Inferior parietal cortex (tissue), 1 donor: ENCODE measurements around the gene CPT1A.

Experiments used
- DNase-seq: peaks from one replicate; pipeline ENCODE4 v3.0.0-alpha.2; 2016; ENCODE audit errors: extremely low spot score

Gene CPT1A

DNA sequence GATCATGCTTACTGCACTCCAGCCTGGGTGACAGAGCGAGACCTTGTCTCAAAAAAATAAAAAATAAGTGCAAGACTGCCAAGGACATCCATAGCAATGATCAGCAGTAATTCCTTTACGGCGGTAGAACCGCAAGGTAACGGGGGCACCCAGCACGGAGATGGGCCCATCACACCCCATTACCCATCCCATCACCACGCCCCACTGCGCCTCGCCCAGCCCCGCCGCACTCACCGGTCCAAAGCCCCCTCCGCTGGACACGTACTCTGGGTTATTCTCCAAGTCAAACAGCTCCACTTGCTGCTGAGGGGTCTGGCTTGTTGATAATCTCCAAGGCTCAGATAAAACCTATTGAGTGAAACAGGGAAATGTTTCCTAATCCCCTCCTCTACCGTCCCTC, 81.7 kb downstream of the CPT1A start:
- no peak for DNase-seq

DNA sequence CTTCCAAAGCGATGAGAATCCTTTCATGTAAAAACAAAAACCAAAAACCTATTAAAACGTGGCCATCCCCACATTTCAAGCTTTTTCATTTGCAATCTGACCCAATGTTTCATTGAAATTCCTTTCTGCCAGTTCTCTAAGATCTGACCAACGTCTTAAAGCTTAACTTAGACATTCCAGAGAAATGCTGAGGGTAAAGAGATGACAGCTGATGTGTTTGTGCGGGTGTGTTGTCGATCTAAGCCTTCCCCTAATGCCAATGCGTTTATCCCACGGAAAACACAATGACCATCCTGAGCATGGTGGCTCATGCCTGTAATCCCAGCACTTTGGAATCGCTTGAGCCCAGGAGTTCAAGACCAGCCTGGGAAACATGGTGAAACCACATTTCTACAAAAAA, 84.0 kb downstream of the CPT1A start:
- DNase-seq = no peak

- DNase-seq = no peak
Measured at GRCh38 chr11:68756171-68756766, 85.4 kb downstream of the CPT1A start.

DNA sequence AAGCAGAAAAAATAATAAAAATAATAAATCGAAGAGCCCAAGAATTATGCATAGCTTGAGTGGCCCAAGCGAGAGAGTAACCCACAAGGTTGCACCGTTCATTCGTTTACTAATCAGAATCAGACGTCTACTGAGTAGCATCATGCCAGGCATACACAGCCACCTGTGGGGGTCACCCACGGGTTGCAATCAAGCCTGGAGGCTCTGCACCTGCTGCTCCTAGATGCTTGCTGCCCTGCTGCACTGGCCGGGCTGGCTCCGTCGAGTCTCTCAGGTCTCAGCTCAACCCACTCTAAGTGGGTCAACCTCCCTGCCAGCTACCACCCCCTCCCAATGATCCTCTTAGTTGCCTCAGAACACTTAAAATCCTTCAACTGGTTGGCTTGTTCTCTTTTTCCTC, 88.4 kb downstream of the CPT1A start:
- no peak for DNase-seq

DNA sequence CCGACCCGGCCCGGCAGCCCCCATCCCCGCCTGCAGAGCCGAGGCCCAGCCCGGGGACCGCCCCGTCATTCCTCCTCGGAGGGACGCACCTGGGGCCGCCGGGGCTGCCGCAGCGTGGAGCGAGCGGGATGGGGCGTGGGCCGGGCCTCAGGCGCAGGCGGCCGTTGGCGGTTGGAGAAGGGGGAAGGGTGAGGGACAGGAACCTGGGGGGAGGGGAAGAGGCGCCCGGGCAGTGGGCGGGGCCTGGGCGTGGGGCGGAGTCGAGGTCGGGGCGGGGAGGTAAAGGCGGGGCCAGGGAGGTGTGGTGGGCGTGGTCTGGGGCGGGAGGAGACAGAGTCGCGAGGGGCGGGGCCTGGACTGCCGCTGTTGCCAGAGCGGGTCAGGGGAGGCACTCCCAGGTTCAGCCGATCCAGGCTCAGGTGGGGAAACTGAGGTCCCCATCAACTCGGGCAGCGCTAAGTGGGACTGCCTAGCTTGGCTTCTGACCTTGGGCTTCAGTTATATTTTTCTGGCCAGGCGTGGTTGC, 90.3 kb downstream of the CPT1A start, which contains the start of gene TESMIN:
Gene TESMIN (minus strand): TSS at position 190 of the 526 bp plus-strand sequence. CDS start 860 bp downstream, outside the sequence.
- DNase-seq = no peak

DNA sequence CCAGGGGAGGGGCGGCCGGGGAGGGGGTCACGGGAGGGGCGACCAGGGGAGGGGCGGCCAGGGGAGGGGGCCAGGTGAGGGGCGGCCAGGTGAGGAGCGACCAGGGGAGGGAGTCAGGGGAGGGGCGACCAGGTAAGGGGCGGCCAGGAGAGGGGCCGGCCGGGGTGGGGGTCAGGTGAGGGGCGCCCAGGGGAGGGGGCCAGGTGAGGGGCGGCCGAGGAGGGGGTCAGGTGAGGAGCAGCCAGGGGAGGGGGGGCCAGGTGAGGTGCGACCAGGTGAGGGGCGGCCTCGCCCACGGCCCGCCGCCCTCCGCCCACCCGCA, 90.8 kb downstream of the CPT1A start:
- no peak for DNase-seq

GRCh38 chr11:68750195-68751003, 91.3 kb downstream of the CPT1A start:
- DNase-seq = no peak

DNA sequence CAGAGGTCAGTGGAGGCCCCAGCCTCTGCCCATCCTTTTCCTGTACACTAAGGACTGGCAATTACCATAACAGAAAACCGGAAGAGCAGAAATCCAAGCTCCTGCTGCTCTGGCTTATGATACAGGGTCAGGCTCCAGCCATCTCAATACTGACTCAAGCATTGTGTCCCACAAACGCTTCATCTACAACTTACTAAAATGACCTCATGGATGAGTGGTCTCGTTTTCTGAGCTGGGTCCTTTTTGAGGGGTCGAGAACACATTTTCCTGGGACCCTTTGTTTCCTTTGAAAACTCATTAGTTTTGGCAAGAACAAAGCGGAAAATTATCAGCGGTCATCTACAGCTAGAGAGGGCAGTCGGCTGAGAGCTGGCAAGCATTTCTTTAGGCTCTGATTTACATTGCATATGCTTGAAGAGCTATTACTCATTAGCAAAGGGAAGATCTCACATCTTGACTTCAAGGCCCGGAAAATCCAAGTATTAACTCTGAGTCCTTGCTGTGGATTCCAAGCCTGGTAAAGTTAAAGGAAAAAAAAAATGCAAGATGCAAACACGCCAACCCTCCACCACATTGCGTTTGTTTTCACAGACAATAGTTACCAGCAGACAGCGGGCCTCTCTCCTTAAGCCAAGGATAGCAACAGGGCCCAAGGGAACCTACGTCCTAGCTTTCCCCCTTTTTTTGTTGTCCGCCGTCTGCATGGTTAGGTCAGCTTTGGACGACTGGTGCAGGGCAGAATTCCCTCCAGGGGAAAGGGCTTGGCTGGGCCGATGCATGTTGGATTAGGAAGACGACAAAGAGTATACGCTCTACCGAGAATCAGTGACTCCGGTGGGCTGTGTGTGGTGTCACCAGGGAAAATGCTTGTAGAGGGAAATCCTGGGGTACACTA, 92.2 kb downstream of the CPT1A start:
- DNase-seq = no peak

DNA sequence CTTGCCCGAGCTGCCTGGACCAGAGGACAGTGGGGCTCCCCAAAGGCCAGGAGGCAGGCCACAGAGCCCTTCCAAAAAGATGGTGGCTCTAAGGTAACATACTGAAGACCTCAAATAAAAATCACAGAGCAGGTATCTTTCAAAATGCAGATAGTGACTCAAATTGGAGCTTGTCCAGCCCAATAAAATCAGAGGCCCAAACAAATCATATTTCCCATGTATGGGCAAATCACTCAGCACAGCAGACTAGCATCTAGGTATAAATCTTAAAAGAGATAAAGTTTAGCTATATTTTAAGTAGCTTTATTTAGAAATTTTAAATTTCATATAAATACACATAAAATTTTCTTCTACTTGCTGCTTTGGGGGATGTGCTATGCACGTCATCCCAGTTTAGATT, 93.7 kb downstream of the CPT1A start:
- no peak for DNase-seq

- no peak for DNase-seq
Measured at GRCh38 chr11:68743539-68743938, 98.2 kb downstream of the CPT1A start.

- no peak for DNase-seq
Measured at GRCh38 chr11:68741463-68741862, 100.3 kb downstream of the CPT1A start.

- no peak for DNase-seq
Measured at GRCh38 chr11:68735646-68736045, 106.1 kb downstream of the CPT1A start.

DNA sequence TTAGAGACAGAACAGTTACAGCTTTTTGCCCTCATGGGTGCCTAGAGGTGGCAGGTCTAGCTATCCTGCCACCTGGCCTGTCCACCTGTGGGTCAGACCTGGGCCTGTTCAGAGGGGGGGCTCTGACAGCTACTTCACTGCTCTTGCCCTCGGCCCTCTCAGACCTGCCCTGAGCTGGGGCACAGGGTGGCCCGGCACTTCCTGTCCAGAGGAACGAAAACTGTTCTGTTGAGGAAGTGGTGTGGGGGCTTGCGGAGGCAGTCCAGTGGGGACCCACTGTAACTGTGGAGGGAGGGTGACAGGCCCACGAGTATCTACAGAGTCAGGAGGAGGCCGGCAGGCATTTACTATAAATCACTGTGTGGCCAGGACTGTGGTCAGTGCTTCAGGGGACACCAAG, 106.6 kb downstream of the CPT1A start:
- no peak for DNase-seq

DNA sequence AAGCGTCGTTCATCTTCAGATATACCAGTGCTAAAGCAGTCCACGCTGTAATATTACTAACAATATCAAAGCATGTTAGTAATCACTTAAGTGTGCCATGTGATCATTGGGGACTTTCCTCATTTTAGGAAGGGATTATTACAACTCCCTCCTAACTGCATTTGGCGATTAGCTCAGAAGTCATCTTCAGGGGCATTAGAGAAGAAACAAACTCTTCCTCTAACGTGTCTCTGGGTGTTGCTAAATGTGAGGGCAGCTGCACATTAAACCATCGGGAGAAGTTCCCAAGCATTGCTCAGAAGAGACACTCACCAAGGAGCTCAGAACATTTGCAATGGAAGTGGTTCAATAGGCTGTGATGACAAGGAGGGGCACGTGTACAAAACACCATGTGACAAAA, 107.6 kb downstream of the CPT1A start:
- DNase-seq = no peak

DNA sequence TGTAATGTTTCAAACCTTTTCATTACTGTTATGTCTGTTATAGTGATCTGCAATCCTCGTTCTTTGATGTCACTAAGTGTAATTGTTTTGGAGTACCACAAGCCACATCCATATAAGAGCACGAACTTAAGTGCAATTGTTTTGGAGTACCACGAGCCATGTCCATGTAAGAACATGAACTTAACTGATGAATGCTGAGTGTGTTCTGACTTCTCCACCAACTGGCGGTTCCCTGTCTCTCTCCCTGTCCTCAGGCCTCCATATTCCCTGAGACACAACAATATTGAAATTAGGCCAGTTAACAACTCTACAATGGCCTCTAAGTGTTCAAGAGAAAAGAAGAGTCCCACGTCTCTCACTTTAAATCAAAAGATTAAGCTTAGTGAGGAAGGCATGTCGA, 113.9 kb downstream of the CPT1A start:
- no peak for DNase-seq

- no peak for DNase-seq
Measured at GRCh38 chr11:68724293-68724692, 117.4 kb downstream of the CPT1A start.

DNA sequence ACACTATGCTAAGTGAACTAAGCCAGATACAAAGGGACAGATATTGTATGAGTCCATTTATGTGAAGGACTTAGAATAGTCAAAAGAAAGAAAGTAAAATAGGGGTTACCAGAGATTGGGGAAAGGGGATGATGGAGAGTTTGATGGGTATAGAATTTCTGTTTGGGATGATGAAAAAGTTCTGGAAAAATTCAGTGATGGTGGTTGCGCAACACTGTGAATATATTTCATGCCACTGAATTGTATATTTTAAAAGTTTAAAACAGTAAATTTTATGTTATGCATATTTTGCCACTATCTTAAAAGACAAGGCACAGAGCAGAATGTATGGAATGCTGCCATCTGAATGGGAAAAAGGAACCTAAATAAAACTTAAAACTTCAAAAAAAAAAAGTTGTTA, 119.6 kb downstream of the CPT1A start:
- DNase-seq = no peak

GRCh38 chr11:68721075-68721474, 120.6 kb downstream of the CPT1A start:
- no peak for DNase-seq

- no peak for DNase-seq
Measured at GRCh38 chr11:68715456-68716122, 126.1 kb downstream of the CPT1A start.

GRCh38 chr11:68714060-68714856, 127.5 kb downstream of the CPT1A start:
- DNase-seq = peak; percentile 14

- DNase-seq = no peak
Measured at GRCh38 chr11:68711114-68711513, 130.6 kb downstream of the CPT1A start.
